Activated CD4-positive, alpha-beta T cell treated with anti-CD3 and anti-CD28 coated beads for 48 hours (primary cell): ENCODE measurements around the gene B4GALNT4.
"Not testable (repeated sequence)": the region's sequence is repeated elsewhere in the genome, so short reads cannot be mapped to it uniquely, and the experiment has no call there.

ENCODE experiments used
- DNase-seq: peaks from one replicate; pipeline ENCODE4 v3.0.0-alpha.2; 2020

Gene B4GALNT4

GRCh38 chr11:335779-336658, 33.3 kb upstream of the B4GALNT4 start:
- no peak for DNase-seq

DNA sequence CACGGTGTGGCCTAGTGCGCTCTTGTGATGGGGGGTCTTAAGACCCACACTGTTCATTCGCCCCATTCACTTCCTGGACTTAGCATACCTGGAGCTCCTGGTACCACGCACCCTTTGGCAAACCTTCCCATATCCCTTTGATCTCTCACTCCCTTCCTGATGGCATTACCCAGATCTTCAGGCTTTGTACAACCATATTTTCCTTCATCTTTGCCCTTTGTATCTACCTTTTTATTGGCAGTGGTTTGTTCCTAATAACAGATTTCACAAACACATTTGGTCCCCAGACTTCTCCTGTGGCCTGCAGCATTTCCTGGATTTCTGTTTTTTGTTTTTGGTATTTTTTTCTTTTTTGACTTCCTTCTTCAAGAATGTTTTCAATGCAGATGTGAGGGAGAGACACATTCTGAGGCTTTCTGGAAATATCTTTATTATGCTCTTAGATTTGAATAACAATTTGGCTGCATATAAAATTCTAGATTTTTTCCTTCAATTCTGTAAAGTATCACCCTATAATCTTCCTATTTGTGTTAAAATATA, 32.6 kb upstream of the B4GALNT4 start:
- DNase-seq, result no peak

GRCh38 chr11:337711-338110, 31.6 kb upstream of the B4GALNT4 start:
- no peak for DNase-seq

GRCh38 chr11:339963-340362, 29.3 kb upstream of the B4GALNT4 start:
- no peak for DNase-seq

DNA sequence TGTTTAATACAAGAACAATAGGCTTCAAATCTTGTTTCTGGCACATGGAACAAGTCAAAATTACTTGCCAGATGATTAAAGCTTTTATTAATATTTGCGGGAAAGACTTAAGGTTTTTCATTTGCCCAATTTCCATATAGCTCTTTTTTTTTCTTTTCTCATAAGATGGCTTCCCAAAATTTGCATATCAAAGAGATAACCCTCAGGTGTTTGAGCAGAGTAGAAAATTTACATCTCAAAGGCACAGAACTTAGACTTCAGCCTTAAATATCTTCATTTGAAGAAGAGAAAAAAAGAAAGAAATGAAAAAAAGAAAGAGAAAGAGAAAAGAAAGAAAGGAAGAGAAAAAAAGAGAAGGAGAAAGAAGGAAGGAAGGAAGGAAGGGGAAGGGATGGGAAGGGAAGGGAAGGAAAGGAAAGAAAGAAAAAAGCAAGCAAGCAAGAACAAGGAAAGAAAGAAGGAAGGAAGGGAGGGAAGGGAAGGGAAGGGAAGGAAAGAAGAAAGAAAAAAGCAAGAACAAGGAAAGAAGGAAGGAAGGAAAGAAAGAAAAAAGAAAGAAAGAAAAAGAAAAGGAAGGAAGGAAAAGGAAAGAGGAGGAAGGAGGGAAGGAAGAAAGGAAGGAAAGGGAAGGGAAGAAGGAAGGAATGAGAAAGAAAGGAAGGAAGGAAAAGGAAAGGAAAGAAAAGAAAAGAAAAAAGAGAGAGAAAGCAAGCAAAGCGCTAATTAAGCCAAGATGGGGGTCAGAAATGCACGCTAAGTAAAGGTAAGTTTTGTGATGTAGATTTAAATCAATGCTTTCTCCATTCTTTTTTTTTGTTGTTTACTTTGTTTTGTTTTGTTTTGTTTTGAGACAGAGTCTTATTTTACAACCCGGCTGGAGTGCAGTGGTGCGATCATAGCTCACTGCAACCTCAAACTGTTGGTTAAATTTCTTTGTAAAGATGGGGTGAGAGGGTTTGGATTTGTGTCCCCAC, 28.5 kb upstream of the B4GALNT4 start:
- no peak for DNase-seq

DNA sequence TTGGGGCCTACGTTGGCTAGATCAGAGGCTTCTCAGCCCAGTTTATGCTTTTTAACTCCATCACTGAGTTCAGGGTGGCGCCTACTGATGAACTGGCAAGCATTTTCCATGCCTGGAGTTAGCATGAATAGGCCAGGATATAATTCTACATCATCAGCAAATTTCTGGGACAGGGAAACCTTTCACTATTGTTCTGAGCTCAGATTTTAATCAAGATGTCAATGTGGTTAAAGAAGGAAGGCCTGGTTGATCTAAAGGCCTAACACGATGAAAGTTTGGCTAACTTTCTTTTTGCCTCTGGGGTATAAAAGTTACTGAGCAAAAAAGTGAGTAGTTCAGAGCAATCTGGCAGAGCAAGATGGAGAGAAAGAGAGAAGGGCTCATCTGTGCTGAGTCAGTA, 27.0 kb upstream of the B4GALNT4 start:
- no peak for DNase-seq

DNA sequence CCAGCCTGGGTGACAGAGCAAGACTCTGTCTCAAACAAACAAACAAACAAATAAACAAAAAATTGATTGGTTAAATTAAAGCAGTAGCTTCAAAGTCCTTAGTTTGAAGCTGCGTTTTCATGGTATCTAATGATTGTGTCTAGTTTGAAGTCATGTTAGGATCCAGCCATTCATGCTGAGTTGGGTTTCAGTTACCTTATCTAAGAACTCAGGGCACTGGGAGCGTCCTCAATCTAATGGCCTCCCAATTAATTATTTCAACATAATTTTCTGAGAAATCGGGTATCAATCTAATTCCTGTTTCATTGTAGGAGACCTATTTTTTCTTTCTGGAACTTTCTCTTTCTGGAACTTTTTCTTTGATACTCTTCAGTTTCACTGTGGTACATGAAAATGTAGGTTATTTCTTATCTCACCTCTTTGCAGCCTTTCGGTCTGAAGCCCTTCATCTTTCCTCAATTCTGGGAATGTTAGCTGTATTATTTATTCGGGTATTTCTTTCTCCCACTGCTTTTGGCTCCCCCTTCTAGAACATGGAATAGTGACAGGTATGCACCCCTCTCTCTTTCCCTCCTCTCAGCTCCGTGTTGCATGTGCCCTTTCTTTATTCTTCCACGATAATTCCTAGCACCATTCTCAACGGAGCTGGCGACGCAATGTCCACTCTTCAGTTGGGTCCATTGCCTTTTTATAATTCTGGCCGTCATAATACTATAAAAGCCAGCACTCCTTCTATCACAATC, 24.3 kb upstream of the B4GALNT4 start:
- DNase-seq, result no peak

DNA sequence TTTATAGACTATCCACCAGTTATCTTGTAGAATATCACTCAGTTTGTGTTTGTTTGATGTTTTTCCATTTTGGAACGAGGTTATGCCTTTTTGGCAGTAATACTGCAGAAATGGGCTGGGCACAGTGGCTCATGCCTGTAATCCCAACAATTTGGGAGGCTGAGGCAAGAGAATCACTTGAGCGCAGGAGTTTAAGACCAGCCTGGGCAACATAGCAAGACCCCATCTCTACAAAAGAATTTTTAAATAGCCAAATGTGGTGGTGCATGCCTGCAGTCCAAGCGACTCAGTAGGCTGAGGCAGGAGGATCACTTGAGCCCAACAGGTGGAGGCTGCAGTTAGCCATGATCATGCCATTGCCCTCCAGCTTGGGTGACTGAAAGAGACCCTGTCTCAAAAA, 22.8 kb upstream of the B4GALNT4 start:
- DNase-seq, result no peak

DNA sequence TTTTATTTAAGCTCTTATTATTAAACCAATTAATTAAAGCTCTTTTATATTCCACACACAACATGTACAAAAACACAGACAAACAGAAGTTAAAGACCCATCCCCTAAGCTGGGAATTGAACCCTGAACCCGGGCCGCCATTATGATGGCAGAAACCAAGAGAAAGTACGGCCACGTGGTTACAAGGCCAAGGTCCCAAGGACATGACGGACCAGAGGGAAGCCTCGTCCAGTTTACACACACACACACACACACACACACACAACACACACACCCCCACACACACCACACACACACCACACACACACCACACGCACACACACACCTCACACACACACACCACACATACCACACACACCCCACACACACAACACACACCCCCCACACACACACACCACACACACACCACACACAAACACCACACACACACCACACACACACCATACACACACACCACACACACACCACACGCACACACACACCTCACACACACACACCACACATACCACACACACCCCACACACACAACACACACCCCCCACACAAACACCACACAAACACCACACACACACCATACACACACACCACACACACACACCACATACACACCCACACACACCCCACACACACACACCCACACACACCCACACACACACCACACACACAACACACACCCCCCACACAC, 19.9 kb upstream of the B4GALNT4 start:
- DNase-seq, result not testable (repeated sequence)

- not testable (repeated sequence) for DNase-seq
Measured at GRCh38 chr11:350033-350722, 19.1 kb upstream of the B4GALNT4 start.

GRCh38 chr11:350723-351255, 18.5 kb upstream of the B4GALNT4 start:
- no peak for DNase-seq

DNA sequence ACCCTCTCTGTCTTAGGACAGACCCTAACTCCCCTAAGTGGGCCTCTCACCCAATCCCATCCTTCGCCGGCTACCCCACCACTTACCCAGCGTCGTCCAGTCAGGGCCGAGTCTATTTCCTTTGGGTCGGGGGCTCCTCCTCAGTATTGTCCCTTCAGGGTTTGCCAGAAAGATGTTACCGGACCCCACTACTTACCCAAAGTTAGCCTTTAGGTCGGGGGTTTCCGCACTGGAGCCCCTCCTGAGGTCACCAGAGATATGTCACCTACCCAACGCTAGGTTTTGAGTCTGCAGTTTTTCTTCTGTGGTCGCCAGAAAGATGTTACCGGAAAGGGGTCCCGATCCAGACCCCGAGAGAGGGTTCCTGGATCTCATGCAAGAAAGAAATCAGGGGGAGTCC, 17.9 kb upstream of the B4GALNT4 start:
- DNase-seq, result no peak

GRCh38 chr11:352456-353031, 16.8 kb upstream of the B4GALNT4 start:
- no peak for DNase-seq

GRCh38 chr11:353179-353873, 16.0 kb upstream of the B4GALNT4 start:
- DNase-seq, result no peak

- peak; percentile 92 for DNase-seq
Measured at GRCh38 chr11:355581-356458, 13.5 kb upstream of the B4GALNT4 start.

GRCh38 chr11:356610-357009, 12.7 kb upstream of the B4GALNT4 start:
- no peak for DNase-seq

GRCh38 chr11:357582-357981, 11.7 kb upstream of the B4GALNT4 start:
- DNase-seq, result no peak

GRCh38 chr11:358129-358800, 11.0 kb upstream of the B4GALNT4 start:
- DNase-seq, result no peak
